GM18870 (cell line): ENCODE data around the gene ZNF185.
A peak's percentile ranks its signal among the peaks of the same experiment; 100 is the strongest.

Experiments used
- ATAC-seq: cut with Tn5 transposase; IDR thresholded peaks from one replicate; pipeline ENCODE4 v1.9.1; 2021; ENCODE audit warnings: moderate library complexity; ENCODE audit not compliant: unreplicated experiment

Gene ZNF185

DNA sequence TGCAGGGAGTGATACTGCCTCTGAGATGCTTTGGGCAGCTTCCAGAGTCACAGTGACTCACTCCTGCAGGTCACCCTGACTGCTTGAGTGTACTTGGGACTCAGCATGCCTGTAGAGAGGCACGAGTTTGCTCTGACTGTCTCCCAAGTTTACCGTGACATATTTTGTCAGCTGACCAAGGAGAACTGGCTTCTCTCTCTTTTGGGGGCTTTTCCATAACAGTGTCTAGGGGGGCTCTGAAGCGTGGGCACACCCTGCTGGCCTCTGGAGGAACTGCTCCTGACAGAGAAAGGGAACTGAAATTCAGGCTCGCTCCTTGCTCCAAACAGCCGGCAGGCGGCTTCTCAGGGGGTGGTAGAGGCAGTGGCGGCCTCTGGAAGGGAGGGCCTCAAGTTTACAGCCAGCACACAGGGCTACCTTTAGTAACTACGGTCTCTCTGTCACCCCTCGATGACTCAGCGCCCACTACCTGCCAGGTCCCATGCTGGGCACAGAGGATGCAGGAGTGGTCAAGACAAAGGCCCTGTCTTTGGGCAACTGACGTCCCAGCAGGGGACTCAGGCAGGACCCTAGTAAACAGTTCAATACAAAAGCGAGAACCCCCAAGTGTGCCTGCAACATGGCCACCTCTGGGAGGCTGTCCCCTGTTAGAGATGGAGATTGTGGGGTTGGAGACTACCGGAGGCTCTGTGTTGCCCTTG is 17.8 kb downstream of the ZNF185 start:
- peak; percentile 89 for ATAC-seq

GRCh38 chrX:152917656-152918579 is 20.1 kb downstream of the ZNF185 start:
- ATAC-seq = no peak

DNA sequence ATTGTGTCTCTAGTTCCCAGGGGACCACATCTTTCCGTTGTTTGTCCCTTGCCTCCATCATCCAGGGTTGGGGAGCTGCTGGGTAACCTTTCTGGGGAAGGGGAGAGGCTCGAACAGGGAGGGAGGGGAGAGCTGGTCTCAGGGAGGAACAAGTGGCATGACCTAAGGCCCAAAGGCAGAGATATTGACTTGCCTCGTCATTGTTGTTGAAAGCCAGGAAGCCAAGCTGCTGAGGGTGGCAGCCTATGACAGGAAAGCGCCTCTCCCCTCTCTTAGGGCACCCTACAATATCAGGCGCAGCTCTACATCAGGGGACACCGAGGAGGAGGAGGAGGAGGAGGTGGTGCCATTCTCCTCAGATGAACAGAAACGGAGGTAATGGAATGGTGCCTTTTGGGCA is 20.8 kb downstream of the ZNF185 start:
- ATAC-seq = no peak

DNA sequence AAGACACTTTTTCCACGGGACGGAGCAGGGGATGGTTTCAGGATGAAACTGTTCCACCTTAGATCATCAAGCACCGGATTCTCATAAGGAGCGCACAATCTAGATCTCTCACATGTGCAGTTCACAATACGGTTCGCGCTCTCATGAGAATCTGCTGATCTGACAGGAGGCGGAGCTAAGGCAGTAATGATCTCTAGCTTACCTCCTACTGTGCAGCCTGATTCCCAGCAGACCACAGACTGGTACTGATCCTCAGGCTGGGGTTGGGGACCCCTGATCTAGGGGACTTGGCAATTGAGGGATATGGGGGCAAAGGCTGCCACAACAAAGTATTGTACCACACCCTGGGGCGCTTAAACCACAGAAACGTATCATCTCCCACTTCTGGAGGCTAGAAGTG is 25.7 kb downstream of the ZNF185 start:
- ATAC-seq = no peak

GRCh38 chrX:152925835-152926234 is 28.0 kb downstream of the ZNF185 start:
- ATAC-seq = no peak

DNA sequence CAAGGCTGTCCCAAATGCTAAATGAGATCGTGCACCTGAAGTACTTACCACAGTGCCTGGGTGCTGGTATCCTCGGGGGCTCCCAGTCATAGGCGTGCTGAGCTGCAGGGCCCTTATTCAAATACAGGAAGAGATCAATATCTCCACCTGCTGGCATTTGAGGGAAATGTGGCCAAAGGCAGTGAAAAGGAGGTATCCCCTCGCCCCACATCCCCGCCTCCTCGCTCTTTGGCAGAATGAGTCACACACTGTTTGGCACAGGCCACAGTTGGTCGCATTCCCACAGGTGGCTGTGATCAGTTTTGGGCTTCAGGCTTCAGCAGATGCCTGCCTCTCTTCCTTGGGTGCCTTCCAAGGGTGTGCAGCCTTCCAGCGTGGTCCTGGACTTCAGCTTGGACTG is 28.4 kb downstream of the ZNF185 start:
- ATAC-seq = peak; percentile 65

DNA sequence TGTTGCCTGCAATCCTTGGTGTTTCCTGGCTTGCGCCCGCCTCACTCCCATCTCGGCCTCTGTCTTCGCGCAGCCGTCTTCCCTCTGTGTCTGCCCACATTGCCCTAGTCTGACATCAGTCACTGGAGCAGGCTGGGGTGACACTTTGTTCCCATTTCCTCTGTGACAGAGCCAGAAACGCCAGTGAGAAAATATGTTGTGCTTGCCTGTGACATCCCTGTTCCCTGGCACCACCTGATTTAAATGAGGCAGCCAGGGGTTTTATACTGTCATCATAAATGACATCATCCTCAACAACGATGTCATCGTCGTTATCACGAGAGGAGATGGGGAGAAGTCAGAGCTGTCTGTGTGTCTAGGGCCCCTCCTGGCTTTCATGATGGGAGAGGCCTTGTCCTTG is 29.1 kb downstream of the ZNF185 start:
- ATAC-seq = no peak

- ATAC-seq = no peak
These were observed 30.2 kb downstream of the ZNF185 start for GRCh38 chrX:152927858-152928760.

- ATAC-seq = no peak
These were observed 31.0 kb downstream of the ZNF185 start for GRCh38 chrX:152928761-152929400.

GRCh38 chrX:152929898-152930297 is 32.0 kb downstream of the ZNF185 start:
- ATAC-seq = no peak

DNA sequence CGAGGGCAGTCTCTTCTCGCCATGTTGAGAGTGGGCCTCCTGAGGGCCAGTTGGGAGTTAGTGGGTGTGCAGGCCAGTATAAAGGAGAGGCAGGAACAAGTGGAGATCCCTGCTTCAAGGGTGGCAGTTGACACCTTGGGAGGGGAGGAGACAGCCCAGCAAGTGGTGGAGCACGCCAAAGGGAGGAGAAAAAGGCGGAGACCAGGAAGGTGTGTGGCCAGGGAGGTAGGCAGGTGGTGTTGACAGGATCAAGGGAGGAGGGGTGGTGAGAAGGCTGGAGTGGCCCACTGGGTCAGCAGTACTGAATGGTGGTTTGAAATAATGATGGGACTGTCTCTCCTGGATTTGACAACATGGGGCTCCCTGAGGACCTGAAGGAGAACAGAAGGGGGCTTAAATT is 32.6 kb downstream of the ZNF185 start:
- ATAC-seq = no peak

- ATAC-seq = no peak
These were observed 34.3 kb downstream of the ZNF185 start for GRCh38 chrX:152932144-152932543.

DNA sequence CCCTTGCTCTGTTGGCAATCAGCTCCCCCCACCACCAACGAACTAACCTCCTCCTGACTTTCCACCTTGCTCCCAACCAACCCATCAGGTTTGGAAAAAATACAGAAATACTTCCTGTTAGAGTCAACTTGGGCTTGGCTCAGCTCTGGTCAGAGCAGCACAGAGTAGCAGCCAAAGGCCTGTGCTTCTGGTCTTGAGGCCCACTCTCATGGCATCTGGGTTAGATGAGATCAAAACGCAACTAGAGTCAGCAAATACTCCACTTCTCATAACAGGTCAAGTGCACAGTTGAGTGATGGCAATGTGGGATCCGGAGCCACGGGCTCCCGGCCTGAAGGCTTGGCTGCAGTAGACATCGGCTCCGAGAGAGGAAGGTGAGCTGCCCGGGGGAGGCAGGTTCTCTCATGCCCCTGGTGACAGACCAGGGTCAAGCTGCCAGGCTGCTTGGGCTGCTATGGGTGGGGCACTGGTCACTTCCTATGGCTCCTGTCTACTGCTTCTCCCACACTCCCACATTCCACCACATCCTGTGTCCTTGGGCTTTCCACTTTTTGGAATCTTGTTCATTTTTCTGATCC is 34.8 kb downstream of the ZNF185 start:
- no peak for ATAC-seq

GRCh38 chrX:152936306-152936705 is 38.4 kb downstream of the ZNF185 start:
- no peak for ATAC-seq

- no peak for ATAC-seq
These were observed 39.4 kb downstream of the ZNF185 start for GRCh38 chrX:152937236-152937635.

GRCh38 chrX:152941328-152942076 is 43.6 kb downstream of the ZNF185 start:
- peak; percentile 74 for ATAC-seq

DNA sequence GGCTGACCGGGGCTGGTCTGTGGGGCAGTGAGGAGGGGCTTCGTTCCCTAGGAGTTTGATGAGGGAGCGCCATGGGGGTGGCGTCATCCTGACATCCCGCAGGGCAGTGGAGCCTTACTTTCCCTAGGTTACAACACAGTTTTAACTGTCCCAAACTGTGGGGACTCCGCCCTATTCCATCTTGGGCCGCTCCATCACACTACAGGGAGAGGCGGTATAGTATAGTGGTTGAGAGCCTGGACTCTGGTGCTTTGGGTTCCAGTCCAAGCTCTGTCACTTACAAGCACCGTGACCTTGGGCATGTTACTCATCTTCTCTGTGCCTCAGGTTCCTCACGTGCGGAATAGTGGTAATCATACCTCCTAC is 44.2 kb downstream of the ZNF185 start:
- ATAC-seq = no peak

DNA sequence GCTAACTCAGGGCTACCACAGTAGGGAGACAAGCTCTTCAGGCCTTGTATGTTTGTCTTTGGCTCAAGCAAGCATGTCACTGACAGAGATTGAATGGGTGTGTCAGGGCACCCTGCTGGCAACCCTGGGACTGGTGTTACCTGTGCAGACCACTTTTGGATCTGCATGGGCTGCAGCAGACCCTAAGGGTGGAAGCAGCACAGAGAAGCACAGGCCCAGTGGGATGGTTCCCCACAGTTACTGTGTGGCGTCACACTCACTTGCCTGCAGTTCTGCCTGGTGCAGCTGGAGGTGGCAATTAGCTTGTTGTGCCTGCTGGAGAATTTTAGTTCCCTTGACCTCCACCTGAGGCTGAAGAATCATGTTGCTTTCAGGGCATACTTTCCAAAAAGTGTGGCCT is 46.0 kb downstream of the ZNF185 start:
- no peak for ATAC-seq
